HepG2 (cell line): Measurements from ENCODE around the gene ADGRL2. TPM values are rescaled to one million over a fixed set of nuclear protein-coding genes. Genes with fewer than 3 reads are reported as not detected.

Source experiments
- GZF1 ChIP-seq: sonication (generic); formaldehyde crosslinking; IDR thresholded peaks from 2 replicates; pipeline ENCODE4 v1.5.1; 2020; ENCODE audit warnings: mild to moderate bottlenecking, missing genetic modification reagents
- HNRNPK ChIP-seq: fragments of 200-400 bp; formaldehyde crosslinking; IDR thresholded peaks from 2 replicates; pipeline ENCODE4 v1.6.1; 2018; ENCODE audit warnings: low read length, low read depth, moderate library complexity, mild to moderate bottlenecking; ENCODE audit not compliant: poor library complexity, severe bottlenecking
- KAT7 ChIP-seq: IDR thresholded peaks from 2 replicates; pipeline ENCODE4 v1.6.1; 2018; ENCODE audit warnings: borderline replicate concordance, missing compliant biosample characterization
- KLF13 ChIP-seq: sonication (generic); formaldehyde crosslinking; IDR thresholded peaks from 2 replicates; pipeline ENCODE4 v1.4.0; 2020; ENCODE audit warnings: mild to moderate bottlenecking, missing genetic modification reagents
- MTA3 ChIP-seq: sonication (generic); formaldehyde crosslinking; IDR thresholded peaks from 2 replicates; pipeline ENCODE4 v1.4.0; 2020; ENCODE audit warnings: missing genetic modification reagents
- NCOA1 ChIP-seq: sonication (generic); formaldehyde crosslinking; IDR thresholded peaks from 2 replicates; pipeline ENCODE4 v1.9.0; 2021; ENCODE audit warnings: missing genetic modification reagents
- NCOA5 ChIP-seq: sonication (generic); formaldehyde crosslinking; IDR thresholded peaks from 2 replicates; pipeline ENCODE4 v1.4.0; 2020; ENCODE audit warnings: missing genetic modification reagents
- NFE2L1 ChIP-seq: sonication (generic); formaldehyde crosslinking; IDR thresholded peaks from 2 replicates; pipeline ENCODE4 v1.4.0; 2020; ENCODE audit warnings: missing genetic modification reagents, mild to moderate bottlenecking, borderline replicate concordance
- NR1H2 ChIP-seq: sonication (generic); formaldehyde crosslinking; IDR thresholded peaks from 2 replicates; pipeline ENCODE4 v1.8.1; 2022; ENCODE audit warnings: low read depth, missing genetic modification reagents, borderline replicate concordance
- PHF5A ChIP-seq: IDR thresholded peaks from one replicate; pipeline ENCODE4 v1.6.1; 2018; ENCODE audit warnings: low read depth, missing genetic modification reagents; ENCODE audit not compliant: unreplicated experiment
- SOX5 ChIP-seq: IDR thresholded peaks from 2 replicates; pipeline ENCODE4 v1.6.1; 2016; ENCODE audit warnings: borderline replicate concordance
- ZNF543 ChIP-seq: sonication (generic); formaldehyde crosslinking; IDR thresholded peaks from 2 replicates; pipeline ENCODE4 v1.4.0; 2020; ENCODE audit warnings: mild to moderate bottlenecking, missing genetic modification reagents
- ZNF563 ChIP-seq: sonication (generic); formaldehyde crosslinking; IDR thresholded peaks from 2 replicates; pipeline ENCODE4 v1.8.0; 2022; ENCODE audit warnings: mild to moderate bottlenecking, moderate library complexity, missing genetic modification reagents
- ZNF564 ChIP-seq: sonication (generic); formaldehyde crosslinking; IDR thresholded peaks from 2 replicates; pipeline ENCODE4 v1.8.1; 2023; ENCODE audit warnings: mild to moderate bottlenecking, missing genetic modification reagents
- polyA plus RNA-seq, 8 experiments: library from polyadenylated mRNA; depleted of rRNA in 3 of 8; stranded (reverse) in 7 of 8; unstranded in 1 of 8; fragments of >200 nt; fragmentation: Illumina TruSeq in 4 of 8; extraction: Trizol in 4 of 8; gene quantifications; 2 replicates each; pipeline versions ENCODE4 v1.2.1 to v1.2.3, GENCODE V29; 2011 to 2016; ENCODE audit warnings: low read depth in 4 of 8, missing spikeins in 1 of 8, mixed read lengths in 1 of 8; ENCODE audit not compliant: insufficient read depth in 1 of 8
- total RNA-seq, 5 experiments: library from RNA; depleted of rRNA; stranded (reverse); fragments of >200 nt; fragmentation: Illumina TruSeq; extraction: Trizol; gene quantifications; 2 replicates each; pipeline ENCODE4 v1.2.3, GENCODE V29; 2016; ENCODE audit warnings: low read depth in 1 of 5
- TF ChIP-seq, protein P1 (sequence below): sonication (generic); formaldehyde crosslinking; IDR thresholded peaks from 2 replicates; pipeline ENCODE4 v1.5.1; 2020; ENCODE audit warnings: missing genetic modification reagents, mild to moderate bottlenecking, borderline replicate concordance
- TF ChIP-seq, protein P2 (sequence below): sonication (generic); formaldehyde crosslinking; IDR thresholded peaks from 2 replicates; pipeline ENCODE4 v1.4.0; 2020; ENCODE audit warnings: mild to moderate bottlenecking, missing genetic modification reagents
- TF ChIP-seq, protein P3 (sequence below): sonication (generic); formaldehyde crosslinking; conservative IDR thresholded peaks from 2 replicates; pipeline ENCODE4 v1.4.0; 2020; ENCODE audit warnings: missing genetic modification reagents
- TF ChIP-seq, protein P4 (sequence below): sonication (generic); formaldehyde crosslinking; IDR thresholded peaks from 2 replicates; pipeline ENCODE4 v1.4.0; 2020; ENCODE audit warnings: mild to moderate bottlenecking, missing genetic modification reagents
- TF ChIP-seq, protein P5 (sequence below): sonication (generic); formaldehyde crosslinking; IDR thresholded peaks from 2 replicates; pipeline ENCODE4 v1.4.0; 2020; ENCODE audit warnings: missing genetic modification reagents

Gene ADGRL2
- total and polyA plus RNA-seq, 2 of the 13 experiments (the other 11 are each of a cell fraction or from before 2014, with no cell fraction given): 15.3 to 31.6 TPM

DNA sequence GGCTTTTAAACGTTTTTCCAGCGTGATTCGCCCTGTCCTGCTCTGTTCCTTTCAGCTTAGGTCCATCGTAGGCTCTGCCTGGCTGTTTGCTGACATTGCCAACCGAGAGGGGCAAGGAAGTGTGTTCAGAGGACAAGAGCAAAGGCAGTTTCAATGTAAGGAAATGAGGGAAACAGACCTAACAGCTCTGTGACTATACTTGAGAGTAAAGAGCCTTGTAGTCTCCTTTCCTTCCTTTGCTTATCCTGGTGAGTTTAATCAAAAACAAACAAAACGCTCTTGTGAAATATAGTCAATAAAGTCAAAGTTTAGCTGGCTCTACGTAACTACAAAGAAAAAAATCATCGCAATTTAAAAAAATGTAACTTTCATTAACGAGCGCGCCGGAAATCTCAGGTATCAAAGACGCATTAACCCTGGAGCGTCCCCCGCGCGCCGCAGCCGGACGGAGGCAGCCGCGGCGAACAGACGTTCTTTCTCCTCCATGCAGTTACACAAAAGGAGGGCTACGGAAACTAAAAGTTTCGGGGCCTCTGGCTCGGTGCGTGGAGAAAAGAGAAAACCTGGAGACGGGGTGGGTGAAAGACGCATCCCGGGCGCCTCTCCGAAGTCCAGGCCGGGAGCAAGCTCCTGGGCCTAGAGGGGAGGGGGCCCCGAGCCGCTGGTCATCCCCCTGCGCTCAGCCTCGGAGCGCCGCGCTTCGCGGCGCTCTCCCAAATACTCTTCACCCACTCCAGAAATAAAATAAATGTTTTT is 617 bp upstream of the ADGRL2 start (continued):
- TF ChIP-seq, protein P1, sequence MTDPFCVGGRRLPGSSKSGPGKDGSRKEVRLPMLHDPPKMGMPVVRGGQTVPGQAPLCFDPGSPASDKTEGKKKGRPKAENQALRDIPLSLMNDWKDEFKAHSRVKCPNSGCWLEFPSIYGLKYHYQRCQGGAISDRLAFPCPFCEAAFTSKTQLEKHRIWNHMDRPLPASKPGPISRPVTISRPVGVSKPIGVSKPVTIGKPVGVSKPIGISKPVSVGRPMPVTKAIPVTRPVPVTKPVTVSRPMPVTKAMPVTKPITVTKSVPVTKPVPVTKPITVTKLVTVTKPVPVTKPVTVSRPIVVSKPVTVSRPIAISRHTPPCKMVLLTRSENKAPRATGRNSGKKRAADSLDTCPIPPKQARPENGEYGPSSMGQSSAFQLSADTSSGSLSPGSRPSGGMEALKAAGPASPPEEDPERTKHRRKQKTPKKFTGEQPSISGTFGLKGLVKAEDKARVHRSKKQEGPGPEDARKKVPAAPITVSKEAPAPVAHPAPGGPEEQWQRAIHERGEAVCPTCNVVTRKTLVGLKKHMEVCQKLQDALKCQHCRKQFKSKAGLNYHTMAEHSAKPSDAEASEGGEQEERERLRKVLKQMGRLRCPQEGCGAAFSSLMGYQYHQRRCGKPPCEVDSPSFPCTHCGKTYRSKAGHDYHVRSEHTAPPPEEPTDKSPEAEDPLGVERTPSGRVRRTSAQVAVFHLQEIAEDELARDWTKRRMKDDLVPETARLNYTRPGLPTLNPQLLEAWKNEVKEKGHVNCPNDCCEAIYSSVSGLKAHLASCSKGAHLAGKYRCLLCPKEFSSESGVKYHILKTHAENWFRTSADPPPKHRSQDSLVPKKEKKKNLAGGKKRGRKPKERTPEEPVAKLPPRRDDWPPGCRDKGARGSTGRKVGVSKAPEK (CRISPR knock-in tag): 0 out of 2 replicates have a peak, but pooled peaks have one; percentile 25
- no peak for TF ChIP-seq NCOA5 (CRISPR knock-in tag)
- TF ChIP-seq NCOA1: no peak
- TF ChIP-seq NR1H2 (CRISPR knock-in tag): no peak
- no peak for TF ChIP-seq NFE2L1 (CRISPR knock-in tag)
- no peak for TF ChIP-seq KAT7 (CRISPR knock-in tag)
- no peak for TF ChIP-seq GZF1 (CRISPR knock-in tag)
- TF ChIP-seq SOX5 (CRISPR knock-in tag): no peak
- TF ChIP-seq, protein P2, sequence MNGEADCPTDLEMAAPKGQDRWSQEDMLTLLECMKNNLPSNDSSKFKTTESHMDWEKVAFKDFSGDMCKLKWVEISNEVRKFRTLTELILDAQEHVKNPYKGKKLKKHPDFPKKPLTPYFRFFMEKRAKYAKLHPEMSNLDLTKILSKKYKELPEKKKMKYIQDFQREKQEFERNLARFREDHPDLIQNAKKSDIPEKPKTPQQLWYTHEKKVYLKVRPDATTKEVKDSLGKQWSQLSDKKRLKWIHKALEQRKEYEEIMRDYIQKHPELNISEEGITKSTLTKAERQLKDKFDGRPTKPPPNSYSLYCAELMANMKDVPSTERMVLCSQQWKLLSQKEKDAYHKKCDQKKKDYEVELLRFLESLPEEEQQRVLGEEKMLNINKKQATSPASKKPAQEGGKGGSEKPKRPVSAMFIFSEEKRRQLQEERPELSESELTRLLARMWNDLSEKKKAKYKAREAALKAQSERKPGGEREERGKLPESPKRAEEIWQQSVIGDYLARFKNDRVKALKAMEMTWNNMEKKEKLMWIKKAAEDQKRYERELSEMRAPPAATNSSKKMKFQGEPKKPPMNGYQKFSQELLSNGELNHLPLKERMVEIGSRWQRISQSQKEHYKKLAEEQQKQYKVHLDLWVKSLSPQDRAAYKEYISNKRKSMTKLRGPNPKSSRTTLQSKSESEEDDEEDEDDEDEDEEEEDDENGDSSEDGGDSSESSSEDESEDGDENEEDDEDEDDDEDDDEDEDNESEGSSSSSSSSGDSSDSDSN (CRISPR knock-in tag): no peak
- TF ChIP-seq, protein P3, sequence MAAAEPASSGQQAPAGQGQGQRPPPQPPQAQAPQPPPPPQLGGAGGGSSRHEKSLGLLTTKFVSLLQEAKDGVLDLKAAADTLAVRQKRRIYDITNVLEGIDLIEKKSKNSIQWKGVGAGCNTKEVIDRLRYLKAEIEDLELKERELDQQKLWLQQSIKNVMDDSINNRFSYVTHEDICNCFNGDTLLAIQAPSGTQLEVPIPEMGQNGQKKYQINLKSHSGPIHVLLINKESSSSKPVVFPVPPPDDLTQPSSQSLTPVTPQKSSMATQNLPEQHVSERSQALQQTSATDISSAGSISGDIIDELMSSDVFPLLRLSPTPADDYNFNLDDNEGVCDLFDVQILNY (CRISPR knock-in tag): no peak
- no peak for TF ChIP-seq ZNF543 (CRISPR knock-in tag)
- TF ChIP-seq ZNF563: no peak
- TF ChIP-seq KLF13: no peak
- TF ChIP-seq, protein P4, sequence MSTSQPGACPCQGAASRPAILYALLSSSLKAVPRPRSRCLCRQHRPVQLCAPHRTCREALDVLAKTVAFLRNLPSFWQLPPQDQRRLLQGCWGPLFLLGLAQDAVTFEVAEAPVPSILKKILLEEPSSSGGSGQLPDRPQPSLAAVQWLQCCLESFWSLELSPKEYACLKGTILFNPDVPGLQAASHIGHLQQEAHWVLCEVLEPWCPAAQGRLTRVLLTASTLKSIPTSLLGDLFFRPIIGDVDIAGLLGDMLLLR (CRISPR knock-in tag): no peak
- no peak for TF ChIP-seq MTA3 (CRISPR knock-in tag)
- no peak for TF ChIP-seq ZNF564 (CRISPR knock-in tag)
- no peak for TF ChIP-seq PHF5A
- TF ChIP-seq HNRNPK: peak; percentile 53
- TF ChIP-seq, protein P5, sequence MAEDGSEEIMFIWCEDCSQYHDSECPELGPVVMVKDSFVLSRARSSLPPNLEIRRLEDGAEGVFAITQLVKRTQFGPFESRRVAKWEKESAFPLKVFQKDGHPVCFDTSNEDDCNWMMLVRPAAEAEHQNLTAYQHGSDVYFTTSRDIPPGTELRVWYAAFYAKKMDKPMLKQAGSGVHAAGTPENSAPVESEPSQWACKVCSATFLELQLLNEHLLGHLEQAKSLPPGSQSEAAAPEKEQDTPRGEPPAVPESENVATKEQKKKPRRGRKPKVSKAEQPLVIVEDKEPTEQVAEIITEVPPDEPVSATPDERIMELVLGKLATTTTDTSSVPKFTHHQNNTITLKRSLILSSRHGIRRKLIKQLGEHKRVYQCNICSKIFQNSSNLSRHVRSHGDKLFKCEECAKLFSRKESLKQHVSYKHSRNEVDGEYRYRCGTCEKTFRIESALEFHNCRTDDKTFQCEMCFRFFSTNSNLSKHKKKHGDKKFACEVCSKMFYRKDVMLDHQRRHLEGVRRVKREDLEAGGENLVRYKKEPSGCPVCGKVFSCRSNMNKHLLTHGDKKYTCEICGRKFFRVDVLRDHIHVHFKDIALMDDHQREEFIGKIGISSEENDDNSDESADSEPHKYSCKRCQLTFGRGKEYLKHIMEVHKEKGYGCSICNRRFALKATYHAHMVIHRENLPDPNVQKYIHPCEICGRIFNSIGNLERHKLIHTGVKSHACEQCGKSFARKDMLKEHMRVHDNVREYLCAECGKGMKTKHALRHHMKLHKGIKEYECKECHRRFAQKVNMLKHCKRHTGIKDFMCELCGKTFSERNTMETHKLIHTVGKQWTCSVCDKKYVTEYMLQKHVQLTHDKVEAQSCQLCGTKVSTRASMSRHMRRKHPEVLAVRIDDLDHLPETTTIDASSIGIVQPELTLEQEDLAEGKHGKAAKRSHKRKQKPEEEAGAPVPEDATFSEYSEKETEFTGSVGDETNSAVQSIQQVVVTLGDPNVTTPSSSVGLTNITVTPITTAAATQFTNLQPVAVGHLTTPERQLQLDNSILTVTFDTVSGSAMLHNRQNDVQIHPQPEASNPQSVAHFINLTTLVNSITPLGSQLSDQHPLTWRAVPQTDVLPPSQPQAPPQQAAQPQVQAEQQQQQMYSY (CRISPR knock-in tag): peak; percentile 96
